ENCODE results near the gene BCL11A.

DNA sequence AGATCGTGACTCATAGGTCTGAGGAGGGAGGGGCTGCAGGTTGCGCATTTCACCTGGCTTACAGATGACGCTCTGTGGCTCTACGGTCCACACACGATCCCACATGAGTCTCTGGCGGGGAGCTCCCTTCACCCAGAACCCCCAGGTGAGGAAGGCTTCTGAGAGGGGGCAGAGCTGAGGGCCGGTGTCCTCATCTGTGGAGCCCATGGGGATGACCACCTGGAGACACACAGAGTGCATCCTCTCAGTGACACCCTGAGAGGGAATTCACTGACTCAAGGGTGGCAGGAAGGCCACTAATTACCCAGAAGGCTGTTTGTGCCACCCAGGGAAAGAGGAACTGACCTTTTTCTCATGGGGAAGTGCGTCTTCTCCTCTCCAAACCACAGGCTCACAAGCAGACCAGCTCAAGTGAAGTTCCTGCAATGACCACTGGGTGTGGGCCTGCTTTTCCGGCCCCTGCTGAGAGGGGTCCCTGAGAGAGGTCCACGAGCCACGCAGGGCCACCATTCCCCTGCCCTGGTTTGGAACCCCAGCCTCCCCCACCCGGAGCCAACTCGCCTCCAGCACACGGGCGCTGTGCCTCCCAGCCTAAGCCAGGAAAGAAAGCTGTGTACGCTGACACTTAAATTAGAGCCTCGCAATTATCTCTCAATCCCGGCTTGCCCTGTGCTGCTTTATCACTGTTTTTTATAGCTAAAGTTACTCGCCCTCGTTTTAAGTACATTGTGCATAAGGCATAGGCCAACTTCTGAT lies 114.1 kb downstream of the BCL11A start:
- TF ChIP-seq CTCF (IDR thresholded peaks at IDR 0.05; ENCODE audit: low read depth, low read length, poor library complexity, severe bottlenecking): peak; percentile 69
- no peak for TF ChIP-seq EZH2phosphoT487 (IDR thresholded peaks at IDR 0.05; ENCODE audit: borderline replicate concordance, low read length)

All from DOHH2 (cell line).